Erythroblast (primary cell): ENCODE data around the gene KLRK1.

Source experiments
- GATA1 ChIP-seq: IDR thresholded peaks from 2 replicates; pipeline ENCODE4 v1.6.1; 2011; ENCODE audit warnings: low read depth, mild to moderate bottlenecking, control low read depth, low read length, moderate library complexity
- POLR2A ChIP-seq: IDR thresholded peaks from 2 replicates; pipeline ENCODE4 v1.6.1; 2011; ENCODE audit warnings: mild to moderate bottlenecking, low read length

GRCh38 chr12:10354502-10354901 lies 35.3 kb downstream of the KLRK1 start:
- TF ChIP-seq POLR2A (no peak), GATA1 (no peak)
